ENCODE data around the gene LRRC4C. TPM values are rescaled to one million over a fixed set of nuclear protein-coding genes. Genes with fewer than 3 reads are reported as not detected.

LRRC4C gene
- total RNA-seq, 1 donor from 2014 or later = 16.9 TPM

GRCh38 chr11:41074318-41074717 is 385.1 kb downstream of the LRRC4C start:
- no peaks in the 10 kb centered on the region for H3K36me3 Mint-ChIP-seq
- no peak overlapping the region for H3K4me3 Mint-ChIP-seq
- no peak for DNase-seq (ENCODE audit: low spot score in 2 of 2, unreplicated experiment in 2 of 2)
- peaks cover 35% of the 10 kb centered on the region for H3K9me3 Mint-ChIP-seq
- no peaks in the 10 kb centered on the region for H3K27me3 Mint-ChIP-seq (ENCODE audit: low read depth)
- no peak overlapping the region for H3K27ac Mint-ChIP-seq
- no peak for TF ChIP-seq CTCF (IDR thresholded peaks at IDR 0.05; ENCODE audit: unreplicated experiment)
- H3K4me1 Mint-ChIP-seq = no peaks in the 10 kb centered on the region

- no peak overlapping the region for H3K4me3 Mint-ChIP-seq
- H3K36me3 Mint-ChIP-seq = no peaks in the 10 kb centered on the region
- H3K27me3 Mint-ChIP-seq (ENCODE audit: low read depth) = peaks cover 5% of the 10 kb centered on the region
- TF ChIP-seq CTCF (IDR thresholded peaks at IDR 0.05; ENCODE audit: unreplicated experiment) = no peak
- H3K4me1 Mint-ChIP-seq = no peaks in the 10 kb centered on the region
- H3K27ac Mint-ChIP-seq = no peak overlapping the region
- peaks cover 39% of the 10 kb centered on the region for H3K9me3 Mint-ChIP-seq
- DNase-seq (ENCODE audit: low spot score in 2 of 2, unreplicated experiment in 2 of 2) = no peak
These were observed 394.0 kb downstream of the LRRC4C start for GRCh38 chr11:41065432-41065831.

GRCh38 chr11:41058138-41058537 is 401.3 kb downstream of the LRRC4C start:
- no peak for TF ChIP-seq CTCF (IDR thresholded peaks at IDR 0.05; ENCODE audit: unreplicated experiment)
- Mint-ChIP-seq H3K9me3 (peaks cover 4% of the 10 kb centered on the region), H3K4me3 (no peak overlapping the region), H3K27me3 (ENCODE audit: low read depth) (peaks cover 14% of the 10 kb centered on the region), H3K4me1 (no peaks in the 10 kb centered on the region), H3K27ac (no peak overlapping the region), H3K36me3 (no peaks in the 10 kb centered on the region)
- DNase-seq (ENCODE audit: low spot score in 2 of 2, unreplicated experiment in 2 of 2) = no peak

GRCh38 chr11:41056892-41057569 is 402.4 kb downstream of the LRRC4C start:
- no peak for TF ChIP-seq CTCF (IDR thresholded peaks at IDR 0.05; ENCODE audit: unreplicated experiment)
- H3K36me3 Mint-ChIP-seq = no peaks in the 10 kb centered on the region

GRCh38 chr11:41053894-41054293 is 405.6 kb downstream of the LRRC4C start:
- Mint-ChIP-seq H3K27ac (no peak overlapping the region), H3K9me3 (peaks cover 5% of the 10 kb centered on the region), H3K27me3 (ENCODE audit: low read depth) (peaks cover 7% of the 10 kb centered on the region), H3K4me1 (no peaks in the 10 kb centered on the region), H3K4me3 (no peak overlapping the region), H3K36me3 (no peaks in the 10 kb centered on the region)
- no peak for TF ChIP-seq CTCF (IDR thresholded peaks at IDR 0.05; ENCODE audit: unreplicated experiment)
- DNase-seq (ENCODE audit: low spot score in 2 of 2, unreplicated experiment in 2 of 2) = no peak

More at GRCh38 chr11:41056892-41057569, 402.4 kb downstream of the LRRC4C start:
- DNase-seq (ENCODE audit: low spot score in 2 of 2, unreplicated experiment in 2 of 2) = no peak
- Mint-ChIP-seq H3K4me3 (no peak overlapping the region), H3K4me1 (no peaks in the 10 kb centered on the region), H3K9me3 (peaks cover 4% of the 10 kb centered on the region), H3K27me3 (ENCODE audit: low read depth) (peaks cover 14% of the 10 kb centered on the region), H3K27ac (no peak overlapping the region)

All from mesothelial cell of epicardium (in vitro differentiated cells).